G401 (cell line): ENCODE results near the gene BPIFB1. TPM values are rescaled to one million over a fixed set of nuclear protein-coding genes. Genes with fewer than 3 reads are reported as not detected.

Experiments used
- DNase-seq: peaks from one replicate; pipeline ENCODE4 v3.0.0-alpha.2; 2015; ENCODE audit warnings: low spot score
- in situ Hi-C: cut with HindIII; loops from 2 replicates; pipeline ENCODE4 v1.10.0; 2016; ENCODE audit warnings: low sequenced_read_pairs, mixed read lengths
- total RNA-seq: library from RNA; depleted of rRNA; stranded (reverse); fragments of >200 nt; shearing (Covaris generic); gene quantifications from 2 replicates; pipeline ENCODE4 v1.2.3, GENCODE V29; 2014

BPIFB1 gene
- total RNA-seq, 1 experiment from 2014 or later, result not detected

DNA sequence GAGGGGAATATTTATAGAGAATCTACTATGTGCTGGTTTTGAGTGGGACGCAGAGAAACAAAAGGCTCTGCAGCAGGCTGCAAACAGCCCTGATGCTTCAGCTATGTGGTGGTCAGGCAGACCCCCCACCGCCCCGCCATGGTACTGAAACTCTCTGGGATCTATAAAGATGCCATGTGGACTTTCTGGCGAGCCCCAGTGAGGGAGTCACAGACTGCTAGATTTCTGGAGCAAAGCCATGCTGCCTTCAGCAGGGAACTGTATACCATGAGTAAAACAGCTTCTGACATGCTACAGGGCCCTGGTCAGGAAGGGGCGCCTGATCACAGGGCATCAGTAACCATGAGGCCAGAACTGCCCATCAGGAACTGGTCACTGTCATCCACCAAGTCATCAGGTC, 19.2 kb upstream of the BPIFB1 start:
- in situ Hi-C loops, result no loop called here
- DNase-seq, result peak; percentile 61

DNA sequence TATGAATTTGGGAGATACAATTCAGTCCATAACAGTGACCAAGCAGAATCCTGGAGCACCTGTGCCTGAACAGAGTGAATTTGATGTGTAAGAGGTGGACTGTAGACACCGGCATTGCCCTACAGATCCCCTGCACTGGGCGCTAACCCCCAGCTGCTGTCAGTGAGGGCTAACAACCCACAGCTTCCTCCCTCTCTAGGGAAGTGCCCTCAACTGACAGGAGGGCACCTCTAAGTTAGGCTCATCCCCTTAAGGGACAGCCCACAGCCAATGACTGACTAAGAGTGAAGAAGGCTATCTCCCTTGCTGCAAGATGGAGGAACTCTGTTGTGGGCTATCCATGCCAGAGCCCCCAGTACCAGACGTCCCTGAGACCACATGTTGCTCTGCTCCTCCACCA, 15.3 kb upstream of the BPIFB1 start:
- in situ Hi-C loops, result no loop called here
- DNase-seq, result no peak

DNA sequence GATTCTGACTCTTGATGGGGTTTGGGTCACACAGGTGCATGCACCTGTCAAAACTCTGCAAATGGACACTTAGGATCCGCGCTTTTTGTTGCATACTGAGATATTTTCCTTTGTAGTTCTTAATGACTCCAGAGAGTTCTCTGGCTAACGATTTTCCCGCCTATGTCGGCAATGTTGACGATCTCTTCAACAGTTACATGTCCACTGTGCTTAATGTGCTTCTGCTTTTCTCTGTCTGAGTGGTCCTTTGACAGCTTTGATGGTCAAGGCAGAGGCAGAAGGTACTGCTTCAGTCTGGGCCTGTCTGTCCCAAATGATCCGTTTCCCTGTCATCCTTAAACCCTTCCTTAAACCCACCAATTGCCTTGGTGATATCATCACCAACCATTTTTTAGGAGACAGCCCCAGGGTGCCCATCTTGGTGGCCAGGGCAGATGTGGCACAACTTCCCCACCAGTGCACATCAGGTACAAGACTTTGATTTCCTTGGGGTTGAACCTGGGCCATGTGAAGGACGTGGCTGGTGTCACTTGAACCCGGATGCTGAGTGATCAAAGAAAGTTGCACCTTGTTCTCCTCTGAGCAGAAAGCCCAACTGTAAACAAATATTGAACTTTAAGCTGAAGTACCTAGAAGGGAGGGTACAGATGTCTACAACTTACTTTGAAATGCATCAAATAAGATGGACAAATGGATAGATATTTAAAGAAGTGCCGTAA, 10.7 kb upstream of the BPIFB1 start:
- DNase-seq, result no peak
- in situ Hi-C loops, result no loop called here

DNA sequence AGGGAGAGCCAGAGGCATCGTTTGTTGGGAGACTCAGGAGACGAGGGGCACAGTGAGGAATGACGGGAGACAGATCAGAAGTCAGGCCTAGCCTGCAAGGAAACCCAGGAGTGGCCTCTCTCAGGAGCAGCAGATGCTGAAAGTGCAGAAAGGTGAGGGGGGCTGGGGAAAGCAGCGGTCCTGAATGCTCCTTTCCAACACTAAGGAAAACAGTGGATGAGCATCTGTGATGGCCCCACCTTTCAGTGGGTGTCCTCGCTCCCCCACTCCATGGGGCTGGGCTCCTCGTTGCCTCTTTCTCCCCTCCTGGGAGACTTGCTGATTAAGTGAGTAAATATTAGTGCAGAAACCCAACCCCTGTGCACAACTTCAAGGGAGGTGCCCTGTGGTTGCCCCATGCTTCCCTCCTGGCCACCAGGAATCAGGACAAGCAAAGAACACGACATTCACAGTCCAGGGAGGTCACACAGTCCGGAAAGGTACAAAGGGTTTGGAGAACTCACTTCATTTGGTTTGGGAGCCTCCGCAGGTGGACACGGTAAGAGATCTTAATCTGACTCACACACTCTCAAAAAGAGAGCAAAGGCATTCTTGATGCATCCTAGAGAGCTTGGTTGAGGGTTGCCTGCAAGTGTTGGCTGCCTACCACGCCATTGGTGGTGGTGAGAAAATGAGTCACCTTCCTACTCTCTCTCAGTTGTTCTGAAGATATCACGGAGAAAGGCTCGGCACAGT, 9.7 kb upstream of the BPIFB1 start:
- in situ Hi-C loops, result no loop called here

DNA sequence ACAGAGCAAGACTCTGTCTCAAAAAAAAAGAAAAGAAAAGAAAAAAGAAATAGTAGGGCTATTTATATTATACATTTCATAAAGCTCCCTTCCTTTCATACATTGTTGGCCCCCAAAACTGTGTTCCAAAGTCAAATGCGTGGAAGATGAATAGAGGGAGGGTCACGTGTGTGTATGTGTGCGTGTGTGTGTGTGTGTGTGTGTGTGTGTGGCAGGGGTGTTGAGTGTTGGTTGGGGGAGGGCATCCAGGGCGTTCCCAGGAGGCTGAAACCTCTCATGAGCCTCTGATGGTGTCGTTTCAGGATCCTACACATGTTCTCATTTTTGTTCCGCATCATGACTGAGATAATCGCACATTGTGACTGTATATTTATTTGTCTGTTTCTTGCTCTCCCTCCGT, 7.8 kb upstream of the BPIFB1 start:
- DNase-seq, result no peak
- in situ Hi-C loops, result no loop called here

More for the DNA sequence above, 9.7 kb upstream of the BPIFB1 start:
- DNase-seq, result no peak

DNA sequence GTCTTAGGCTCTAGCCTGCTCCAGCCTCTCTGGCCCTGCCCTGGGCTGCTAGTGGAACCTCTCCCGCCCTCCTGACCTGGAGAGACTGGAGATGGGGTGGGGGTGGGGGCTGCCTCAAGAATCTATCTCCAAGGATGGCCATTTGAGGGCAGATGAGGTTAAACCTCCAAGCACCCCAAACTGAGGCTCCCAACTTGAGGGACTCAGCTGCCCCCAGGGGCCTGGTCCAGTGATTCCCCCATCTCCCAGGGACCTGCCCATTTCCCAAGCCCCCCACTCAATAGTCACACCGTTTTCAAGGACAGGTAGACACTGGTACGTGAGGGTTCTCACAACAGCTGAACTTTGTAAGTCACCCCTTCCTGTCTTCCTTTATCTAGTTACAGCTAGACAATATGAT, 7.1 kb upstream of the BPIFB1 start:
- in situ Hi-C loops, result no loop called here

DNA sequence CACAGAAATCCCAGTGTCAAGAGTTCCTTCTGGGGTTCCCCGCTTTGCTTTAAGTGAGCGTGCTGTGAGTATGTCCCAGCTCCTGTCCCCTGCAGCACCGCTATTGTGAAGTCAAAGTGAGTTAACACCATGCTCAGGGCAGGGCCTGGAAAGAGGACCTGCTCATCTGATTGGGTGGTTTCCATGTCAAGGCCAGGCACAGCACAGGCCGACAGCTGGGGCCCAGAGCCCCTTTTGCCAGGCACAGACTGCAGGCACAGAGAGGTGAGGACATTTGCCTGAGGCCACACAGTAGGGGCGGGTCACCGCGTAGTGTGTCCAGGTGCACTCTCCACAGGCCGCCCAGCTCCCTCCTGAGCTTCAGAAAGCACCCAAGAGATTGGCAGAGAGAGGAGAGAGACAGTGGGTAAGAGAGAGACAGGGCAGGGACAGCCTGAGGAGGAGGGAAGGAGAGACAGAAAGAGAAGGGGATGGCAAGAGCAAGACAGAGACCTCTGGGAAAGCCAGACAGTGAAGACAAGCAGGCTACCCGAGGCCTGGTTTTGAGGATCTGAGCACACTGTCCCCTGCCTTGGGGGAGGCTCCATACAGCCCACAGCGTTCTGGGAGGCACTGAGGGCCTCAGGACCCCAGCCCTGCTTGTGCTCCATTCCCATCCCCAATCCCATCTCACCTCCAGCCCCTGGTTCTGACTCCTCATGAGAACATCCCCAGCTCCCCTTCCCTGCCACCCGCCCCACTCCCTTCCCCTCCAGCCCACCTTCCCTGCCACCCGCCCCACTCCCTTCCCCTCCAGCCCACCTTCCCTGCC, 6.5 kb upstream of the BPIFB1 start:
- DNase-seq, result no peak
- in situ Hi-C loops, result no loop called here

More for the DNA sequence above, 7.1 kb upstream of the BPIFB1 start:
- DNase-seq, result no peak

DNA sequence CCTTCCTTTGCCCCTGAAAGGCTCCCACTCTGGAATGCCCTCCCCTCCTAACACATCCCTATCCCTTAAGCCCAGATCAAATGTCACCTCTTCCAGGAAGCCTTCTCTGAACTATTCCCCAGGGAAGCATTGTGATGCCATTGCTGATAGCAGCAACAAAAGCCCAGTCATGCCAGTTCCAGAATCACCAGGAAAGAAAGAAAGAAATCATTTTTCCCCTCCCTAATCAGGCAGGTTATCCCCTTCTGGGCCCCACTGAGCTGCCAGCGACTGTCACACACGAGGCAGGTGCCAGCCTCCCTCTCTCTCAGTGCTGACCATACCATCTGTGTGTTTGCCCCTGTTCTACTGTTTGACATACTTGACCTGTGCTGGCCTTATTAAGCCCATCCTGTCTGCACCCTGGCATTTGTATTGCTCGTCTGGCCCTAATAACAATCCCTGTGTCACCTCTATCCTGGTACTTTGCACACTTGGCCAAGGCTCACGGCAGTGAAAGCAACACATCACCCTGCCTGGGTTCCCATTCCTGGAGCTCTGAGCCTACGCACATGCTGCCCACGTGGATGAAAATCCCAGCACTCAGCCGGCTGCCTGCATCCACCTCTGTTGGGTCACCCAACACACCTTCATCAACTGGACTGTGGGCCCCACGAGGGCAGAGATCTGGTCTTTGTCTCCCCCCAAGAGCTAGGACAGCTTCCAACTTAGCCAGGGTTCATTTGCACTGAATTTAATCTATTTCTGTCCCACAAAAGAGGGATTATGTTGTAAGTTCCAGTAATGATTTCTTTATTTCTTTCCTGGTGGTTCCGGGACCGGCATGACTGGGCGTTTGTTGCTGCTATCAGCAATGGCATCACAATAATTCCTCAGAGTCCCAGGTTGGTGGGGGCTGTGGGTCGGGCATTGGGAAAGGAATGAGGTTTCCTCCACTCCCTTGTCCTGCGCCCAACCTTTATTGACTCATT, 5.3 kb upstream of the BPIFB1 start:
- in situ Hi-C loops, result no loop called here
- peak; percentile 22 for DNase-seq

DNA sequence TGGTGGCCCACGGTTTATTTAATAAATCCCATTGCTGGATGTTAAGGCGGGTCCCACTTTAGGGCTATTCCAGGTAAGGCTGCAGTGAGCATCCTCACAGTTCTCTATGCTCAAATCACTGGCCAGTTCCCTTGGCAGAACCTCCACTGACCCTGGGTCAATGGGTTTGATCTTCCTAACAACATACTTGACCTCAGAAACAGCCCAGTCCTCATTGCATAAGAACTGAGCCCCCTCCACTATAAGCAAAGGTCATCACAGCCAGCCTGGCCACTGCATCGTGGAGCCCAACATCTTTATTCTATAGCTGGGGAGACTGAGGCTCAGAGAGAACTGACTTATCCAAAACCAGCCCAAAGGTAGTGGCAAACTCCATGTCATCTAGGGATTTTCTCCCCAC, 4.3 kb upstream of the BPIFB1 start:
- in situ Hi-C loops, result no loop called here

DNA sequence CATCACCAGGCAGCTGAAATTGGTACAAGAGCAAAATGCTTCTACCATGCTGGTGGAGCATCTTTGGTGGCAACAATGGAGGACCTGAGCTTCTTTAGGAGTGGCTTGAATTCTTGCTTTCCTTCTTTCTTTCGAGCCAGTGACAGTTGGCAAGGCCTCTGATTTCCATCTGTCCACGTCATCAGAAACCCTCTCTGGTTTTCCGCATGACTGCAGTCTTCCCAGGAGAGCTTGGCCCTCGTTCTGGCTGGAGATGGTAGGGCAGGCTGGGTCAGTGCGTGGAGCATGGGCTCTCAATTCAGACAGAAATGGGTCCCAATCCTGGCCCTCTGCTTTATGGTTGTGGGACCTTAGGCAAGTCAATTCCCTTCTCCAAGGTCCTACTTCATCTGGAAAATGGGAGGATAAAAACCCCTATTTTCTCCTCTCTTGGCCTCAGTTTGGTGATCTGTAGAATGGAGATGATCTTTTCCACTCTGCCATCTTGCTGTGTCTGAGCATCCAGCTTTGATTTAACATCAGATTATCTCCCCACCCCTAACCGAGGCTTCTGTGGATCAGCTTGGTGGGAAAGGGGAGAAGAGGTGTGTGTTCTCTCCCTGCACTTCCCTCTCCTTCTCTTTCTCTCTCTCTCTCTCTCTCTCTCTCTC, 3.6 kb upstream of the BPIFB1 start:
- in situ Hi-C loops, result no loop called here
- DNase-seq, result peak; percentile 52

More for the DNA sequence above, 4.3 kb upstream of the BPIFB1 start:
- DNase-seq, result no peak

DNA sequence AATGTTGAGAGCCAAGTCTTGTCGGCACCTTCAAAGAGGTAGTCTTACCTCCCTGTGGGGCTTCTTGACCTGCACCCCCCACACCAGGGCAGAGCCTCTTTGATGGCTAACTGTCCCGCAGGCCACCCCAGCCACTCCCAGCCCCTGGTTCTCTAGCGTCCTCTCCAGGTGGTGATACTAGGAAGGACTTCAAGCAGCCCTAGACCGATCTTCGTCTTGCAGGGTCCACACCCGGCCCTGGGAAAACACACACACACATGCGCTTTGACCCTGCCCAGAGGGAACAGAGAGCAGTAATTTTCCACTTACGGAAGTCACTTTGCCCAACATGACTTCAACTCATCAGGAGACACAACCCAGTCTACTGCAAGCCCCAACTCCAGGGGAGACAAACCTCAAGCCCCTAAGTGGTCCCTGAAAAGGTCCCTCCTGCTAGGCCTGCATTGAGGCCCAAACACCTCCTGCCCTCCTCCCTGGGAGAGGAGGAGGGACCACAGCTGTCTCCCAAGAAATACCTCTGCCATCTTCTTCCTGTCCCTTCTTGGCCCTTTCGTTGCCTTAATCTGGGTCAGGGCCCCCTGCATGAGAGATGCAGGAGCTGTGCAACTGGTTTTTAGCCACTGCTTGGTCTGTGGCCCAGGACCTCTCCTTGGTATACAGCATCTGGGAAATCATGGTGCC, 2.9 kb upstream of the BPIFB1 start:
- in situ Hi-C loops, result no loop called here
- no peak for DNase-seq

DNA sequence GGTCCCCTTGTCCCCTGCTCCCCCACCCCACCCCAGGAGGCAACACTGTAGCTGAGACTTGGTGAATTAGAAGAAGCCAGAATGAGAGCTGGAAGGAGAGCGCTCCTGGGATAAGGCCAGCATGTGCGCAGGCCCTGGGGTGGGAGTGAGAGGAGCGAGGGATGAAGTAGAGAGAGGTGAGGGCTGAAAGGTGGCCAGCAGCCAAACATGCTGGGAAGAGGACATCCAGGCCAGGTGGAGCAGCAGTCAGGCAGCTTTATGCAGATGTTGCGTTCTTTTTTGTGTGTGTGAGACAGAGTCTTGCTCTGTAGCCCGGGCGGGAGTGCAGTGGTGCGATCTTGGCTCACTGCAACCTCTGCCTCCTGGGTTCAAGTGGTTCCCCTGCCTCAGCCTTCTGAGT, 2.2 kb upstream of the BPIFB1 start:
- in situ Hi-C loops, result no loop called here
- DNase-seq, result no peak

DNA sequence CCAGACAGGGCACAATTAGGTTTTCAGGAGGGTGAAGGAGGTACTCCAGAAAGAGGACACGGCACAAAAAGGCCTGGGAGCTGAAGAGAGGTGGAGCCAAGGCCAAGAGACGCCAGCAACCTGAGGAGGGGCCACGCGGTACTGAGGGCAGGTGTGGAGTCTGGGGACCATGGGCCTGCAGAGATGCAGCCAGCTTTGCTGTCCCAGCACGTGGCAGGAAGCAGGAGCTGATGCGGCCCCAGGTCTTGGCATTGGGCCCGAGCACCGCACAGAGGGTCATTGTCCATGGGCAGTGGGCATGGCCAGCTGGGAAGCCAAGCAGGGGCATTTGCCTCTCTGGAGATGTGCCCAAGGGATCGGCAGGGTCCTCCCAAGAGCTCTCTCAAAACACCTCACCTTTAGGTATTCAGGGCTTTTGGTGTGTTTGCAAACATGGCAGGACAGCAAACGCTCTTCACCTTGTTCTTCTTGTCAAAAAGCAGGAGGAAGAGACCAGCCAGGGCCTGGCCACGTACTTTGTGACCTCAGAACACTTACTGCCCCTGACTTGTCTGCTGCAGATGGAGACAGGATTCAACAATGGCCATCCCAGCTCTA, 1.4 kb upstream of the BPIFB1 start:
- in situ Hi-C loops, result no loop called here
- DNase-seq, result no peak

DNA sequence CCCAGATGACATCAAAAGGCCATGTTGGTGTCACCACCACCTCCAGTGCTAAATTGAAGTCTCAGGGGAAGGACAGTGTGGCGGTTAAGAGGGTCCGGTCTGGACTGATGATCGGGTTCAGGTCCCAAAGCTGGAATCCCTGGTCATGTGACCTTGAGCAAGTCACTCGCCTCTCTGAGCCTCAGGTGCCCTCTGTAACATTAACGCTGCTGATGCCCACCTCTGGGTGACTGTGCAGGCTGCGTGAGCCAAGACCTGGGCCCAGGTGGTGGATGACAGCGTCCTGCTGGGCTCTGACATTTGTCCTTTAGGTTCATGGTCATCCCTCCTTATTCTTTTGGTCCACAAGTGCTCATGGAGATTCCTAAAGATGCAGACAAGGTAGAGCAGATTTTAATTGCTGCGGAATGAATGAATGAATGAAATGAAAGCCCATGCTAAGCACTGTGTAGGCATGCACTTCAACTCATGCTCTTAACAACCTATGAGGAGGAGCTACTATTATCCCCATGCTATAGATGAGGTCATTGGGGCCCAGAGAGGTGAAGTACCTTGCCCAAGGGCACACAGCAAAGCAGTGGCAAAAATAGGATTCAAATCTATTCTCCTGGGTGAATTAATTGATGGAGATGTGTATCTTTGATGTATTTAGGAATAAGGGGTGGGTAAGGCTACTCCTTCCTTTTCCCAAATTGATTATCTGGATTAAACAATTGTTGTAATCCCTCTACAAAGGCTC, 649 bp upstream of the BPIFB1 start:
- no peak for DNase-seq
- in situ Hi-C loops, result no loop called here

DNA sequence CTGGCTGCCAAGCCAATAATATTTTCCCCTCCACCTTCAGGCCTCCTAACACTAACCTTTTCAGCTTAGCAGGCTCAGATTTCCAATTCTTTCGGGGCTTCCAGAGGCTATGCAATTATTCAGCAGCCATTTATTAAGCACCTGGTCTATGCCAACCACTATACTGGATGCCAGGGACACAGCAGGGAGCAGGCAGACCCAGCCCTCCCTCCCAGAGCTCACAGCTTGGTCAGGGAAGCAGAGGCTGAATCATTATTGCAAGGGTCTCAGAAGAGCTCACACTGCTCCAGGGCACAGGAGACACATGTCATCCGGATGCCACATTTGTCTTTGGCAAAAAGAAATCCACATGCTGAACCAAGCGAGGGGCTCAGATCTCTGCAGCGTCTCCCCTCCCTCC, 1.3 kb downstream of the BPIFB1 start:
- in situ Hi-C loops, result no loop called here
- no peak for DNase-seq

DNA sequence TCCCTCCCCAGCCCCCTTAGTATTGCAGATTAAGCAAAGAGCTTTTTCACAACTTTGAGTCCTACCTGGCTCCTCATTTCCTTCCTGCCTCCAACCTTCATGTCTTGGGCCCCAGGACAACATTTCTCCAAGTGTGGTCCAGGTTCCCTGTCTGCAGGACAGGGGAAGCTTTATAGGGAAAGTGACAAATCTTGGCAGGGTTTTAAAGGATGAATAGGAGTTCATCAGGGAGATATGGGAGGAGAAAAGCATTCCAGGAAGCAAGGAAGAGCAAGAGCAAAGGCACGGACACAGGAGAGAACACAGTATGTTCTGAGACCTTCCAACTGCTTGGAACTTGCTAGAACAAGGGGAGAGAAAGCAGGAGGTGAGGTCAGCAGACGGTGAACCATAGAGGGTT, 1.9 kb downstream of the BPIFB1 start:
- in situ Hi-C loops, result no loop called here
- no peak for DNase-seq
